NCI-H460 (cell line): ENCODE data around the gene KRTAP13-2. TPM values are rescaled to one million over a fixed set of nuclear protein-coding genes. Genes with fewer than 3 reads are reported as not detected.
A peak's percentile ranks its signal among the peaks of the same experiment; 100 is the strongest.

ENCODE experiments used
- DNase-seq: peaks from one replicate; pipeline ENCODE4 v3.0.0-alpha.2; 2016; ENCODE audit warnings: low read depth; ENCODE audit errors: extremely low read depth
- polyA plus RNA-seq: library from polyadenylated mRNA; depleted of rRNA; stranded (reverse); fragments of >200 nt; gene quantifications from 2 replicates; pipeline ENCODE4 v1.2.3, GENCODE V29; 2014; cell fraction: nucleus; rRNA removed
- total RNA-seq: library from RNA; depleted of rRNA; stranded (reverse); fragments of >200 nt; shearing (Covaris generic); gene quantifications from 2 replicates; pipeline ENCODE4 v1.2.3, GENCODE V29; 2014; rRNA removed

KRTAP13-2 gene
- total RNA-seq, result not detected in 2 replicates
- polyA plus RNA-seq, result not detected in 2 replicates

- no peak for DNase-seq
These were observed at the start of gene KRTAP13-2 for GRCh38 chr21:30372139-30372770. Gene KRTAP13-2 (minus strand): TSS chr21:30372271. CDS start chr21:30372213, 58 bp downstream.

GRCh38 chr21:30415993-30416392 is 43.9 kb upstream of the KRTAP13-2 start:
- DNase-seq, result no peak

- DNase-seq, result peak; percentile 67
These were observed 36.9 kb upstream of the KRTAP13-2 start for GRCh38 chr21:30408782-30409494.

- DNase-seq, result no peak
These were observed 23.7 kb upstream of the KRTAP13-2 start, which contains the start of gene KRTAP13-1 for GRCh38 chr21:30395731-30396130. Gene KRTAP13-1 (plus strand): TSS chr21:30396031. CDS start chr21:30396087, 56 bp downstream.

- no peak for DNase-seq
These were observed 19.5 kb upstream of the KRTAP13-2 start for GRCh38 chr21:30391492-30392025.

GRCh38 chr21:30382201-30382600 is 10.1 kb upstream of the KRTAP13-2 start:
- DNase-seq, result no peak

- no peak for DNase-seq
These were observed 16.2 kb downstream of the KRTAP13-2 start for GRCh38 chr21:30355906-30356305.

GRCh38 chr21:30354308-30355005 is 17.6 kb downstream of the KRTAP13-2 start:
- no peak for DNase-seq

- no peak for DNase-seq
These were observed 20.5 kb downstream of the KRTAP13-2 start for GRCh38 chr21:30351534-30351933.

- no peak for DNase-seq
These were observed 22.5 kb downstream of the KRTAP13-2 start for GRCh38 chr21:30349572-30349971.

- no peak for DNase-seq
These were observed 23.6 kb downstream of the KRTAP13-2 start, which contains the start of gene KRTAP23-1 for GRCh38 chr21:30348506-30348905. Gene KRTAP23-1 (minus strand): TSS chr21:30348606. CDS start chr21:30348606, 0 bp downstream.

GRCh38 chr21:30345014-30345413 is 27.1 kb downstream of the KRTAP13-2 start:
- no peak for DNase-seq

GRCh38 chr21:30340714-30341573 is 31.1 kb downstream of the KRTAP13-2 start:
- peak; percentile 32 for DNase-seq

GRCh38 chr21:30338717-30339116 is 33.4 kb downstream of the KRTAP13-2 start:
- DNase-seq, result no peak

- no peak for DNase-seq
These were observed 34.3 kb downstream of the KRTAP13-2 start for GRCh38 chr21:30337772-30338171.

GRCh38 chr21:30337276-30337744 is 34.8 kb downstream of the KRTAP13-2 start, which contains the start of gene KRTAP27-1:
Gene KRTAP27-1 (minus strand): TSS chr21:30337694. CDS start chr21:30337668, 26 bp downstream.
- no peak for DNase-seq

GRCh38 chr21:30336596-30336995 is 35.5 kb downstream of the KRTAP13-2 start:
- no peak for DNase-seq

GRCh38 chr21:30333736-30334135 is 38.3 kb downstream of the KRTAP13-2 start:
- DNase-seq, result no peak

GRCh38 chr21:30332681-30333080 is 39.4 kb downstream of the KRTAP13-2 start:
- DNase-seq, result no peak
